Keratinocyte (primary cell): ENCODE data around the gene CIRBP. TPM values are rescaled to one million over a fixed set of nuclear protein-coding genes. Genes with fewer than 3 reads are reported as not detected.

Source experiments
- DNase-seq: peaks from one replicate; pipeline ENCODE4 v3.0.0-alpha.2; 2011; ENCODE audit warnings: low read depth, missing footprints, low spot score
- FAIRE-seq: peaks from 2 replicates; lab custom pipeline; 2011; peaks lifted over from hg19 to GRCh38; lab: Jason Lieb, UNC
- H2AFZ ChIP-seq: 2 replicates; pipeline ENCODE4 v1.6.0; 2012; ENCODE audit warnings: low read length, control low read depth, inconsistent platforms; ENCODE audit not compliant: control insufficient read depth
- H3K27ac ChIP-seq: 2 replicates; pipeline ENCODE4 v1.5.1; 2011; ENCODE audit warnings: low read length; ENCODE audit not compliant: control insufficient read depth, insufficient read depth
- H3K27me3 ChIP-seq: 3 replicates; pipeline ENCODE4 v1.6.0; 2011; ENCODE audit warnings: low read length; ENCODE audit not compliant: control insufficient read depth, insufficient read depth; ENCODE audit errors: extremely low read depth
- H3K36me3 ChIP-seq, 2 experiments: 2 replicates in 1 of 2; 3 replicates in 1 of 2; pipeline ENCODE4 v1.5.1; 2011; ENCODE audit warnings: low read length in 2 of 2, mild to moderate bottlenecking in 1 of 2; ENCODE audit not compliant: control insufficient read depth in 2 of 2, insufficient read depth in 2 of 2; ENCODE audit errors: extremely low read depth in 1 of 2
- H3K4me1 ChIP-seq: 3 replicates; pipeline ENCODE4 v1.5.1; 2011; ENCODE audit warnings: low read length; ENCODE audit not compliant: control insufficient read depth, insufficient read depth; ENCODE audit errors: extremely low read depth
- H3K4me2 ChIP-seq: 3 replicates; pipeline ENCODE4 v1.6.0; 2011; ENCODE audit warnings: low read depth, low read length; ENCODE audit not compliant: control insufficient read depth, insufficient read depth; ENCODE audit errors: extremely low read depth
- H3K4me3 ChIP-seq, 3 experiments: fragments of 200-600 bp in 1 of 3; sonication (generic) in 1 of 3; 2 replicates in 2 of 3; 3 replicates in 1 of 3; pipeline ENCODE4 v1.5.1; 2011 to 2016; ENCODE audit warnings: low read length in 3 of 3, mild to moderate bottlenecking in 3 of 3, control low read depth in 2 of 3, inconsistent platforms in 1 of 3, low read depth in 1 of 3, mixed read lengths in 1 of 3, mixed run types in 1 of 3, moderate library complexity in 1 of 3; ENCODE audit not compliant: control insufficient read depth in 2 of 3, insufficient read depth in 2 of 3; ENCODE audit errors: extremely low read depth in 1 of 3
- H3K79me2 ChIP-seq: 2 replicates; pipeline ENCODE4 v1.6.0; 2012; ENCODE audit warnings: low read length; ENCODE audit not compliant: control insufficient read depth, insufficient read depth
- H3K9ac ChIP-seq: 3 replicates; pipeline ENCODE4 v1.6.0; 2011; ENCODE audit warnings: low read length; ENCODE audit not compliant: control insufficient read depth, insufficient read depth; ENCODE audit errors: extremely low read depth
- H3K9me1 ChIP-seq: 3 replicates; pipeline ENCODE4 v1.6.0; 2011; ENCODE audit warnings: low read length; ENCODE audit not compliant: control insufficient read depth, insufficient read depth; ENCODE audit errors: extremely low read depth
- H3K9me3 ChIP-seq: 2 replicates; pipeline ENCODE4 v1.5.1; 2012; ENCODE audit warnings: low read depth, low read length; ENCODE audit not compliant: control insufficient read depth
- H4K20me1 ChIP-seq: 3 replicates; pipeline ENCODE4 v1.6.0; 2011; ENCODE audit warnings: low read length; ENCODE audit not compliant: control insufficient read depth, insufficient read depth; ENCODE audit errors: extremely low read depth
- EZH2 ChIP-seq: IDR thresholded peaks from one replicate; pipeline ENCODE4 v1.6.1; 2012; ENCODE audit warnings: inconsistent platforms, mild to moderate bottlenecking, low read length, moderate library complexity
- dilution Hi-C: fragments of 300-500 bp; cut with MboI; formaldehyde crosslinking; loops from one replicate; pipeline ENCODE4 v1.7.0; 2020; ENCODE audit warnings: low sequenced_read_pairs; ENCODE audit not compliant: extremely low pct_ligation_motif_present
- polyA plus RNA-seq, 5 experiments: library from polyadenylated mRNA; depleted of rRNA in 3 of 5; stranded (reverse) in 3 of 5; stranded (forward) in 1 of 5; unstranded in 1 of 5; fragments of >200 nt; gene quantifications; 1 replicate in 1 of 5; 2 replicates in 3 of 5; 3 replicates in 1 of 5; pipeline versions ENCODE4 v1.2.1 to v1.2.3, GENCODE V29; 2011 to 2012; ENCODE audit warnings: missing spikeins in 2 of 5, low read depth in 1 of 5, low replicate concordance in 1 of 5
- TF ChIP-seq, protein P1 (sequence below), 3 experiments: IDR thresholded peaks in 1 of 3; conservative IDR thresholded peaks in 1 of 3; optimal IDR thresholded peaks in 1 of 3; 2 replicates in 2 of 3; 3 replicates in 1 of 3; pipeline versions ENCODE3 to v1.5.1; 2011; ENCODE audit warnings: low read length in 3 of 3, mild to moderate bottlenecking in 3 of 3, moderate library complexity in 2 of 3, control low read depth in 1 of 3, inconsistent platforms in 1 of 3; ENCODE audit not compliant: insufficient read depth in 2 of 3; ENCODE audit errors: extremely low read depth in 1 of 3

Gene CIRBP
- polyA plus RNA-seq, 1 donor (not counting 4 experiments of a cell fraction or from before 2014, with no cell fraction given) = 113 TPM

DNA sequence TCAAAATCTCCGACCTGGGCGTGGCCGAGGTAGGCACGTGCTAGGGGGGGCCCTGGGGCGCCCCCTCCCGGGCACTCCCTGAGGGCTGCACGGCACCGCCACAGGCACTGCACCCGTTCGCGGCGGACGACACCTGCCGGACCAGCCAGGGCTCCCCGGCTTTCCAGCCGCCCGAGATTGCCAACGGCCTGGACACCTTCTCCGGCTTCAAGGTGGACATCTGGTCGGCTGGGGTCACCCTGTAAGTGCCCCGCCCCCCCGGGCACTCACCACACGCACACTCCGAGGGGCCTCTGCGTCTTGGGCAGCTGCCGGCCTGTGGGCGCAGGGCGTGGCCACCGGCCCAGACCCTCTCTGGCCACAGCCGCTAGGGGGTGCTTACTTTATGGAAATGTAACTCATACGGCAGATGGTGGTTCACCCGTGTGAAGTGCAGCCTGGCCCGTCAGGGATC, 48.6 kb upstream of the CIRBP start:
- TF ChIP-seq, protein P1, sequence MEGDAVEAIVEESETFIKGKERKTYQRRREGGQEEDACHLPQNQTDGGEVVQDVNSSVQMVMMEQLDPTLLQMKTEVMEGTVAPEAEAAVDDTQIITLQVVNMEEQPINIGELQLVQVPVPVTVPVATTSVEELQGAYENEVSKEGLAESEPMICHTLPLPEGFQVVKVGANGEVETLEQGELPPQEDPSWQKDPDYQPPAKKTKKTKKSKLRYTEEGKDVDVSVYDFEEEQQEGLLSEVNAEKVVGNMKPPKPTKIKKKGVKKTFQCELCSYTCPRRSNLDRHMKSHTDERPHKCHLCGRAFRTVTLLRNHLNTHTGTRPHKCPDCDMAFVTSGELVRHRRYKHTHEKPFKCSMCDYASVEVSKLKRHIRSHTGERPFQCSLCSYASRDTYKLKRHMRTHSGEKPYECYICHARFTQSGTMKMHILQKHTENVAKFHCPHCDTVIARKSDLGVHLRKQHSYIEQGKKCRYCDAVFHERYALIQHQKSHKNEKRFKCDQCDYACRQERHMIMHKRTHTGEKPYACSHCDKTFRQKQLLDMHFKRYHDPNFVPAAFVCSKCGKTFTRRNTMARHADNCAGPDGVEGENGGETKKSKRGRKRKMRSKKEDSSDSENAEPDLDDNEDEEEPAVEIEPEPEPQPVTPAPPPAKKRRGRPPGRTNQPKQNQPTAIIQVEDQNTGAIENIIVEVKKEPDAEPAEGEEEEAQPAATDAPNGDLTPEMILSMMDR (optimal IDR thresholded peaks at IDR 0.05 in 1 of 3, IDR thresholded peaks at IDR 0.05 in 1 of 3, conservative IDR thresholded peaks at IDR 0.05 in 1 of 3; ENCODE audit: extremely low read depth in 1 of 3, insufficient read depth in 2 of 3, low read length in 3 of 3) = no peak
- TF ChIP-seq EZH2 = no peak
- Histone ChIP-seq H3K27ac (no peak overlapping the region), H3K4me2 (no peak overlapping the region), H3K79me2 (peaks cover 40% of the 10 kb centered on the region), H3K36me3 (peaks cover 19 to 27% of the 10 kb centered on the region in 2 experiments), H3K9ac (no peak overlapping the region), H3K4me1 (peaks cover 10% of the 10 kb centered on the region), H3K4me3 (no peak overlapping the region), H3K9me3 (no peaks in the 10 kb centered on the region), H2AFZ (no peak overlapping the region), H3K27me3 (no peaks in the 10 kb centered on the region), H4K20me1 (peaks cover 5% of the 10 kb centered on the region), H3K9me1 (no peaks in the 10 kb centered on the region)
- dilution Hi-C loops = no loop called here
- no peak for FAIRE-seq
- DNase-seq = no peak

DNA sequence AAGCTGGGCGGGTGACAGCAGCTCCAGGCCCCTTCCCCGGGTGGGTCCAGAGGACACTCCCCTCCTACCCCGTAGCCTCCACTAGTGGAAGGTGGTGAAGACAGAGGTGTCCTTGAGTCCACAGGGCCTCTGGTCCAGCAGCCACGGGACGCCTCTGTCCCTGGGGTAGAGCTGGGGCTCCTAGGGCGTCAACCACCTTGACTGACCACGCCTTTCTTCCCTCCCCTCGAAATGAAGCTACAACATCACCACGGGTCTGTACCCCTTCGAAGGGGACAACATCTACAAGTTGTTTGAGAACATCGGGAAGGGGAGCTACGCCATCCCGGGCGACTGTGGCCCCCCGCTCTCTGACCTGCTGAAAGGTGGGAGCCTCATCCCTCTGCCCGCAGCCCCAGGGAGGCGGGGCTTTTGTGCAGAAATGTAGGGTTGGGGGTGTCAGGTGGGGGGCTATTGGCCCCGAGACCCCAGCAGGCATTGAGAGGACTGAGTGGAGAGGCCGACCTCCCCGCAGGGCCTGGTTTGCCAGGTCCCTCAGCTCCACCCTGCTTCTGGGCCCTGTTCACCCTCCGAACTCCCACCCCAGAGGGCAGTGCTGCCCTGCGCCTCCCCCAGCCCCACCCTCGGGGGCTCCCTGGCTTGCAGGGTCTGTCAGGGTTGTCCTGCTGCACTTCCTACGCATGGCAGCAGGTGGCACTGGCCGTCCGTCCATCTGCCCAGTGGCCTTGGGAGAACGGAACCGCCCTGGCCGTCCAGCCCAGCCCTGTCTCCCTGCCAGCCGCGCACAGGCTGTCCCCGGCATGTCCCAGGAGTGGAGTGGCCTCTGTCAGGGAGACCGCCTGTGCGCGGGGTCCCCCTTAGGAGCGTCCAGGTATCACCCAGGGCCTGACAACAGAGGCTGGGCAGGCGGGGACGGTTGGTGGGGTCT, 47.9 kb upstream of the CIRBP start:
- no peaks in the 10 kb centered on the region for H3K27me3 ChIP-seq
- DNase-seq (no peak), FAIRE-seq (no peak)
- no peaks in the 10 kb centered on the region for H3K9me1 ChIP-seq
- no peak overlapping the region for H3K4me3 ChIP-seq
- no peak overlapping the region for H2AFZ ChIP-seq
- H3K36me3 ChIP-seq = peaks cover 23 to 27% of the 10 kb centered on the region in 2 experiments
- H3K79me2 ChIP-seq = peaks cover 35% of the 10 kb centered on the region
- TF ChIP-seq, protein P1 (optimal IDR thresholded peaks at IDR 0.05 in 1 of 3, IDR thresholded peaks at IDR 0.05 in 1 of 3, conservative IDR thresholded peaks at IDR 0.05 in 1 of 3; ENCODE audit: extremely low read depth in 1 of 3, insufficient read depth in 2 of 3, low read length in 3 of 3) = peak; percentile 21 to 79 (median 57)
- TF ChIP-seq EZH2 = no peak
- H3K4me2 ChIP-seq = no peak overlapping the region
- dilution Hi-C loops = no loop called here
- no peak overlapping the region for H3K27ac ChIP-seq
- peaks cover 6% of the 10 kb centered on the region for H3K4me1 ChIP-seq
- peaks cover 5% of the 10 kb centered on the region for H4K20me1 ChIP-seq
- H3K9me3 ChIP-seq = no peaks in the 10 kb centered on the region
- no peak overlapping the region for H3K9ac ChIP-seq
